GM13977 (cell line): Measurements from ENCODE around the gene GOLGA6B.
"Not testable (repeated sequence)": the region's sequence is repeated elsewhere in the genome, so short reads cannot be mapped to it uniquely, and the experiment has no call there.

Source experiments
- DNase-seq: peaks from one replicate; pipeline ENCODE4 v3.0.0; 2012; ENCODE audit warnings: low spot score
- in situ Hi-C: fragments of 300-500 bp; cut with MboI; formaldehyde crosslinking; loops from one replicate; pipeline ENCODE4 v1.12.0; 2022; ENCODE audit warnings: low sequenced_read_pairs, low pct_unique_long_range_greater_than_20kb, mixed read lengths, inconsistent platforms; ENCODE audit not compliant: unreplicated experiment
- TF ChIP-seq, protein P1 (sequence below): IDR thresholded peaks from 2 replicates; pipeline ENCODE4 v1.5.1; 2012; ENCODE audit warnings: mild to moderate bottlenecking, control low read depth; ENCODE audit not compliant: insufficient read depth; ENCODE audit errors: extremely low read depth, missing control alignments

GOLGA6B gene

DNA sequence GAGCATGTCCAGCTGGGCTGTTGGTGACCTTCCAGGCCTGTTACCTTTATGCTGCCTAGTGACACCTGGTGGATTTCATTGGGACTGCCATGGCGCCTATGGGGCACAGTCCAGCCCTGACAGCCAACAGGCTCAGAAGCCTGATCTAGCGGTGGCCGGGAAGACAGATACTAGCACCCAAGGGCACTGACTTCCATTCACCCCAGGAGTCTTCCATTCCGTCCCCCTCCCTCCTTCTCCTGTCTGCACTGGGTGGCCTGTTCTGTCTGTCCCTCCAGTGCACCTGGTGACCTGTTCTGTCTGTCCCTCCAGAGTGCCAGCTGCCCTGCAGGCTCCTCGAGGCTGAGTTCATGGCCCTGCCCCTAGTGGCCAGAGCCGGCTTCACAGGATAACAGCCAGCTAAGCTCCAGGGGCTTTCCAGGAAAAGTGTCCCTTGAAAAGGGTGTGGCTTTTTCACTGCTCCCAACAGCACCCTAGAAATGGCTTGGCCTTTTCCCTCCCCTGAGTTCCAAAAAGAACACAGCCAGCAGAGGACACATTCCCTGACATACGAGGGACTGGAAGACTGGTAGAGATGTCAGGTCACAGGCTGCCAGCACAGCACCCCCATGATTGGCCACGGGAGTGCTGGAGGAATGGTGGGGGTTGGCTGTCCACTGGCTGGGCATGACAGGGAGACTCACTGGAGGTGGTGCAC lies 16.3 kb downstream of the GOLGA6B start:
- TF ChIP-seq, protein P1, sequence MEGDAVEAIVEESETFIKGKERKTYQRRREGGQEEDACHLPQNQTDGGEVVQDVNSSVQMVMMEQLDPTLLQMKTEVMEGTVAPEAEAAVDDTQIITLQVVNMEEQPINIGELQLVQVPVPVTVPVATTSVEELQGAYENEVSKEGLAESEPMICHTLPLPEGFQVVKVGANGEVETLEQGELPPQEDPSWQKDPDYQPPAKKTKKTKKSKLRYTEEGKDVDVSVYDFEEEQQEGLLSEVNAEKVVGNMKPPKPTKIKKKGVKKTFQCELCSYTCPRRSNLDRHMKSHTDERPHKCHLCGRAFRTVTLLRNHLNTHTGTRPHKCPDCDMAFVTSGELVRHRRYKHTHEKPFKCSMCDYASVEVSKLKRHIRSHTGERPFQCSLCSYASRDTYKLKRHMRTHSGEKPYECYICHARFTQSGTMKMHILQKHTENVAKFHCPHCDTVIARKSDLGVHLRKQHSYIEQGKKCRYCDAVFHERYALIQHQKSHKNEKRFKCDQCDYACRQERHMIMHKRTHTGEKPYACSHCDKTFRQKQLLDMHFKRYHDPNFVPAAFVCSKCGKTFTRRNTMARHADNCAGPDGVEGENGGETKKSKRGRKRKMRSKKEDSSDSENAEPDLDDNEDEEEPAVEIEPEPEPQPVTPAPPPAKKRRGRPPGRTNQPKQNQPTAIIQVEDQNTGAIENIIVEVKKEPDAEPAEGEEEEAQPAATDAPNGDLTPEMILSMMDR, result peak; percentile 69
- peak; percentile 63 for DNase-seq
- in situ Hi-C loops, result not testable (repeated sequence)

DNA sequence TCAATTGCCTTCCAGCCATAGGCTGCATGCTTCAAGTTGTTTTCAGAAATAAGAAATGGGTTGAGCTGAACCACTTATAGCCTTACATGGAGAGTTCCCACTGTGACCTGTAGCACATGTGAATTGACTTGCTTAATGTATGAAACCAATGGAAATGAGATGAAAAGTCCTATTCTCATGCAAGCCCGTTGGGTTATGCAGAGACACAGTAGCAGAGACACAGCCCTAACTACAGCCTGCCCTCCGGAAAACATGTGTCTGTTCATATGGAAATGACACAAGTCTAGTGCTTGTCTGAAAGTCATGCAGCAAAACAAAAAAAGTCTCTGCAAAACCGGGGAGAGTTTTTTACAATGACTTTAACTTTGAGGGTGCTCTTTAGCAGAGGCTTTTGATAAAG lies 17.0 kb downstream of the GOLGA6B start:
- TF ChIP-seq, protein P1, result peak; percentile 1
- in situ Hi-C loops, result no loop called here
- no peak for DNase-seq

DNA sequence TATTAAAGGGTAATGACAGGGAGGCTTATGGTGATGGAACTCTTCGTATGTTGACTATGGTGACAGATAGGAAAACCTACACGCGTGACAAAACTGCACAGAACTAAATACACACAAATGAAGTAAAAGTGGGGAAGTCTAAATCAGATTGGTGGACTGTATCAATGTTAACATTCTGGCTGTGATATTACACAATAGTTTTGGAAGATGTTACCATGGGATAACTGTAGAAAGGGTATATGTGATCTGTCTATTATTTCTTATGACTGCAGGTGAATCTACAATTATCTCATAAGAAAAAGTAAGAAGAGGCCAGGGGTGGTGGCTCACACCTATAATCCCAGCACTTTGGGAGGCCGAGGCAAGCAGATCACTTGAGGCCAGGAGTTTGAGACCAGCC lies 22.3 kb downstream of the GOLGA6B start:
- in situ Hi-C loops, result no loop called here
- no peak for DNase-seq
- TF ChIP-seq, protein P1, result no peak

DNA sequence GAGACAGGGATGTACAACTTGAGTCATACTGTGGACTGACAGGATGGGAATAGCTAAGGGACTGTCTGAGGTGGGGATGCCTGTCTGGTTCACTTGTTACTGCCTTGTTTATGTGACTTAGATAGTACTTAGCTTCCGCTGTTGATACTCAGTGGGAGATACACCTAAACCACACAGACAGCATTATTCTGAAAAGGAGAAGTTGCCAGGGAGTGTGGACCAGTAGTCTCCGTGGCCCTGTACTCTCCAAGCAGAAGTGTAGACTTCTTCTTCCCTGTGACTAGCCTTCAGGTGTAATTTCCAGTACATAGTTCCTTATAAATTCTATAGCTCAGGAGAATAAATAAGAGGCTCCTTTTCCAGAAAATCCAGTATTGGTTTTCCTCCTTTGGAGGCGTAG lies 26.4 kb downstream of the GOLGA6B start:
- TF ChIP-seq, protein P1, result no peak
- no peak for DNase-seq
- in situ Hi-C loops, result no loop called here

DNA sequence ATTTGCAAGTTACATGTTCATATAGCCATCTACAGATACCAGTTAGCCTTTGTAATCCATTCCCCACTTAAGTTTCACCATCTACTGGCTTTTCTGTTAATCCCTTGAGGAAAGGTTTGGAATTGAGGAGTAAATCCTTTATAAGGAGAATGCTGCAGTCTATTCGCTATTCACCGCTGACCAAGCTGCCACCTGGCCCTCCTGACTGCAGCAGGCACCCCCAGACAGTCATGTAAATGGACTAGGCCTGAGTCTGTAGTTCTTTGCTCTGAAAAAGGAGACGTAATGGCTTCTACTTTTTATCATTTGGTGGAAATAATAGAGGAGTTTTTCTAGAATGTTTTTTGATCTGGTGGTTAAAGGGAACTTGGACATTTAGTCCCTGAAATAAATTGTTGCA lies 28.3 kb downstream of the GOLGA6B start:
- no peak for DNase-seq
- in situ Hi-C loops, result no loop called here
- TF ChIP-seq, protein P1, result no peak

DNA sequence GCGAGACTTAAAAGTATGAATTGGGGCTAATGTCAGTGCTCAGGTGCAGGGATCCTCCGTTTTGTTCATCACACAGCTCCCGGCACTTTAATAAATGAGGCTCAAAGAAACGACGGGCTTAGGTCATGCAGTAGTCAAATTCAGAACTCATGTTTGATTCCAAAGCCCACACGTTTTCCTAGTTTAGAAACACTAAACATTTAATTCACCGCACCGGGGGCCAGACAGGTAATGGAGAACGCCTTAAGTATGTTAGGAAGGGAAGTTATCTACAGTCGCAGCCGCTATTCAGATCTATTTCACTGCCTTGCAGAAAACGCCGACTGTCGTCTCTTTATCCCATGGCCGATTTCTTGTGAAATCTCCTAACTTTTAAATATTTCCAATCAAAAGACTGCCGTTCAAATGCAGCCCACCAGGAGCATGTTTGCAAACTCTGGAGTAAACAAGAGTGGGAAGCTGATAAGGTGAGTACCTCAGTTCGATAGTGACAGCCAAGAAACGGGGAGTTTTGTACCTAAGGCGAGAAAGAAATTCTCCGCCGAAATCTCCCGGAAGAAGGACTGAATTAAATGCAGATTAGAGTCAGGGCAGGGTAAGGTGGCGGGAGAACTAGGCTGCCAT lies 30.9 kb downstream of the GOLGA6B start:
- in situ Hi-C loops, result no loop called here

More for the DNA sequence above, 30.9 kb downstream of the GOLGA6B start:
- TF ChIP-seq, protein P1, result no peak
- no peak for DNase-seq
